HUES6 (cell line): ENCODE measurements around the gene SEC23A.
A peak's percentile ranks its signal among the peaks of the same experiment; 100 is the strongest.
"Not testable (repeated sequence)": the region's sequence is repeated elsewhere in the genome, so short reads cannot be mapped to it uniquely, and the experiment has no call there.

Experiments used
- H3K27ac ChIP-seq: 2 replicates; pipeline ENCODE4 v1.7.0; 2013; ENCODE audit warnings: low read depth, mild to moderate bottlenecking, low read length, inconsistent platforms
- H3K27me3 ChIP-seq: 2 replicates; pipeline ENCODE4 v1.6.1; 2013; ENCODE audit warnings: low read length; ENCODE audit not compliant: control insufficient read depth, insufficient read depth
- H3K36me3 ChIP-seq: 2 replicates; pipeline ENCODE4 v1.6.1; 2013; ENCODE audit warnings: low read length; ENCODE audit not compliant: control insufficient read depth, insufficient read depth
- H3K4me1 ChIP-seq: 2 replicates; pipeline ENCODE4 v1.6.1; 2013; ENCODE audit warnings: low read length; ENCODE audit not compliant: control insufficient read depth, insufficient read depth
- H3K4me3 ChIP-seq: 2 replicates; pipeline ENCODE4 v1.5.1; 2013; ENCODE audit warnings: low read depth, low read length
- H3K9ac ChIP-seq: one replicate; pipeline ENCODE4 v1.6.1; 2013; ENCODE audit warnings: mild to moderate bottlenecking, low read length
- H3K9me3 ChIP-seq: 2 replicates; pipeline ENCODE4 v1.6.1; 2013; ENCODE audit warnings: low read depth, low read length; ENCODE audit not compliant: control insufficient read depth, insufficient read depth

SEC23A gene

GRCh38 chr14:39109893-39110715 is 7.1 kb upstream of the SEC23A start:
- Histone ChIP-seq H3K9ac (no peak overlapping the region), H3K4me3 (no peak overlapping the region), H3K27me3 (no peaks in the 10 kb centered on the region), H3K4me1 (peaks cover 7% of the 10 kb centered on the region; the same call in 1 of the 2 replicates), H3K36me3 (no peaks in the 10 kb centered on the region), H3K27ac (no peak overlapping the region), H3K9me3 (no peaks in the 10 kb centered on the region)

DNA sequence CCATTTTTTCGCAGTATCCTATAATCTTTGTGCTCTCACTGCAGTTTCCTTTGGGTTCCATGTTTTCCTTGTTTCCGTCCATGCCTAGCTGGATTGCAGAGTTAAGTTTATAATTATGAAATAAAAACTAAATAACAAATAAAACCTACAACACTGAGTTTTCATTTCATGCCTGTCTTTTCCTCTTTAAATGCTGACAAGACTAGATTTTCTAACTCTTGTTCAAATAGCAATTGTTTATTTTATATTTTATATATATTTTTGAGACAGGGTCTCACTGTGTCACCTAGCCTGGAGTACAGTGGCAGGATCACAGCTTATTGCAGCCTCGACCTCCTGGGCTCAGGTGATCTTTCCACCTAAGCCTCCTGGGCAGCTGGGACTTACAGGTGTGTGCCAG is 5.8 kb upstream of the SEC23A start:
- H3K9ac ChIP-seq = no peak overlapping the region
- no peak overlapping the region for H3K4me3 ChIP-seq
- H3K9me3 ChIP-seq = no peaks in the 10 kb centered on the region
- H3K27me3 ChIP-seq = no peaks in the 10 kb centered on the region
- peaks cover 3% of the 10 kb centered on the region; the same call in 1 of the 2 replicates for H3K4me1 ChIP-seq
- H3K27ac ChIP-seq = no peak overlapping the region
- no peaks in the 10 kb centered on the region for H3K36me3 ChIP-seq

- H3K9ac ChIP-seq = no peak overlapping the region
- no peaks in the 10 kb centered on the region for H3K36me3 ChIP-seq
- H3K27ac ChIP-seq = no peak overlapping the region
- H3K4me3 ChIP-seq = no peak overlapping the region
- H3K27me3 ChIP-seq = no peaks in the 10 kb centered on the region
- H3K4me1 ChIP-seq = no peaks in the 10 kb centered on the region
- H3K9me3 ChIP-seq = no peaks in the 10 kb centered on the region
Observed at GRCh38 chr14:39107591-39107996, 4.6 kb upstream of the SEC23A start.

- not testable (repeated sequence) for H3K27ac ChIP-seq, H3K9me3 ChIP-seq, H3K27me3 ChIP-seq
Observed at GRCh38 chr14:39104078-39104801, 1.2 kb upstream of the SEC23A start.

GRCh38 chr14:39102265-39102968 is 618 bp downstream of the SEC23A start:
- H3K4me3 ChIP-seq = peak overlapping the region; percentile 93
- H3K27ac ChIP-seq = peak overlapping the region; percentile 92
- peak overlapping the region; percentile 88 for H3K9ac ChIP-seq
- H3K27me3 ChIP-seq = no peaks in the 10 kb centered on the region
- no peaks in the 10 kb centered on the region for H3K9me3 ChIP-seq
- peaks cover 3% of the 10 kb centered on the region; the same call in 1 of the 2 replicates for H3K36me3 ChIP-seq
- H3K4me1 ChIP-seq = peaks cover 3% of the 10 kb centered on the region; the same call in 1 of the 2 replicates

More at GRCh38 chr14:39104078-39104801, 1.2 kb upstream of the SEC23A start:
- peak overlapping the region; percentile 88 for H3K9ac ChIP-seq
- peak overlapping the region; percentile 93 for H3K4me3 ChIP-seq
- H3K36me3 ChIP-seq, H3K4me1 ChIP-seq: not testable (repeated sequence)

DNA sequence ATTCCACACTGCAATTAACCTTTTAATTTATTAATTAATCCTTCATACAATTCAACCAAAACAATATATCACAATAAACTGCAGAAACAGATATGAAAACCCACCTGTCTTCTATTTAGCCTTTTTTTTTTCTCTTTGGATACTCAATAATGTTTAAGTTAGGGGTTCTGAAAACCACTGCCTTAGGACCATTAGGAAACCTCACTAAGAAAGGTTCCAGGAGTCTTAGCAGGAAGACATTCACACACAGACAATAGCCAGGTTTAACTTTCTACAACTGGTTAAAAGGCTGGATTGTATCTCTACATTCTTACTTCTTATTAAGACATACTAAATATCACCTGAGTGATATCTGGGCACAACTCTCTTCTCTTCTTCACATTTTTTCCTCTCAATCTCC is 3.3 kb downstream of the SEC23A start:
- Histone ChIP-seq H3K27ac (no peak overlapping the region), H3K9ac (no peak overlapping the region), H3K9me3 (no peaks in the 10 kb centered on the region), H3K4me3 (peak overlapping the region; percentile 2; the same call in 1 of the 2 replicates), H3K4me1 (peaks cover 5% of the 10 kb centered on the region; the same call in 1 of the 2 replicates), H3K36me3 (peaks cover 16% of the 10 kb centered on the region), H3K27me3 (no peaks in the 10 kb centered on the region)

GRCh38 chr14:39099215-39099614 is 3.8 kb downstream of the SEC23A start:
- H3K9me3 ChIP-seq, H3K27ac ChIP-seq, H3K4me3 ChIP-seq, H3K9ac ChIP-seq, H3K4me1 ChIP-seq, H3K27me3 ChIP-seq: not testable (repeated sequence)
- peaks cover 20% of the 10 kb centered on the region for H3K36me3 ChIP-seq

DNA sequence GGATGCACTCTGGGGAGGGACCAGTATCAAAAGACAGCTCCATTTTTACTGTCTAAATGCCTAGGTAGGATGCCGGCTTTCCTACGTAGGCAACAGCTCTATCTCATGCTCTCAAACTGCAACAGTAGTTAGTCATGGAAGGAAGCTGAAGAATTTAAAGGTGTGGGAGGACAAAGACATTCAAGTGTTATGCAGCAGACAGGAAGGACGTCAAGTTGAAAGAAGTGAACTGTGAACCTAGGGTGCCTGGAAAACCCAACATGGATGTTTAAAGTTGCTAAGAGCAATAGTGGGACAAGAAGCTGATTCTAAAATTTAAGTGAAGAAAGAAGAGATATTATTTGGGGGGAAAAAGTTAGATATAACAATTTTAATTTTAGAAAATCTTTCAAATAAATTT is 5.9 kb downstream of the SEC23A start:
- Histone ChIP-seq H3K9me3 (no peaks in the 10 kb centered on the region), H3K9ac (no peak overlapping the region), H3K27ac (no peak overlapping the region), H3K4me3 (no peak overlapping the region), H3K36me3 (peaks cover 38% of the 10 kb centered on the region), H3K4me1 (peaks cover 5% of the 10 kb centered on the region; the same call in 1 of the 2 replicates), H3K27me3 (no peaks in the 10 kb centered on the region)

- H3K36me3 ChIP-seq = peaks cover 64% of the 10 kb centered on the region
Observed at GRCh38 chr14:39094515-39094914, 8.5 kb downstream of the SEC23A start.

GRCh38 chr14:39091716-39092115 is 11.3 kb downstream of the SEC23A start:
- Histone ChIP-seq H3K27me3 (no peaks in the 10 kb centered on the region), H3K9ac (no peak overlapping the region), H3K9me3 (no peaks in the 10 kb centered on the region), H3K36me3 (peaks cover 84% of the 10 kb centered on the region), H3K4me3 (no peak overlapping the region), H3K4me1 (no peaks in the 10 kb centered on the region), H3K27ac (no peak overlapping the region)

More at GRCh38 chr14:39094515-39094914, 8.5 kb downstream of the SEC23A start:
- H3K9me3 ChIP-seq = no peaks in the 10 kb centered on the region
- H3K27ac ChIP-seq = no peak overlapping the region
- H3K27me3 ChIP-seq = no peaks in the 10 kb centered on the region
- H3K4me3 ChIP-seq = no peak overlapping the region
- H3K4me1 ChIP-seq = peaks cover 5% of the 10 kb centered on the region; the same call in 1 of the 2 replicates
- H3K9ac ChIP-seq = no peak overlapping the region
